HEK293T (cell line): Measurements from ENCODE around the gene TRIM67.
A peak's percentile ranks its signal among the peaks of the same experiment; 100 is the strongest.

ENCODE experiments used
- CTCF ChIA-PET: fragments of 350-600 bp; formaldehyde crosslinking; extraction: SDS; loops from one replicate; lab custom pipeline; 2021; ENCODE audit warnings: antibody characterized with exemption, inconsistent platforms; lab: Yijun Ruan, JAX
- POLR2A ChIA-PET: fragments of 350-600 bp; formaldehyde crosslinking; extraction: SDS; loops from one replicate; lab custom pipeline; 2020; ENCODE audit warnings: antibody characterized with exemption, inconsistent platforms; lab: Yijun Ruan, JAX
- DNase-seq: peaks from one replicate; pipeline ENCODE4 v3.0.0; 2012; ENCODE audit warnings: mixed read lengths; ENCODE audit errors: extremely low spot score
- ARNT ChIP-seq: fragments of 450-650 bp; IDR thresholded peaks from 2 replicates; pipeline ENCODE4 v1.6.1; 2017; ENCODE audit warnings: mild to moderate bottlenecking
- BHLHE40 ChIP-seq: fragments of 450-650 bp; IDR thresholded peaks from 2 replicates; pipeline ENCODE4 v1.6.1; 2016; ENCODE audit warnings: mild to moderate bottlenecking, moderate library complexity, borderline replicate concordance
- CTBP1 ChIP-seq: fragments of 450-650 bp; IDR thresholded peaks from 2 replicates; pipeline ENCODE4 v1.6.1; 2016; ENCODE audit warnings: borderline replicate concordance
- ELF4 ChIP-seq: fragments of 450-650 bp; IDR thresholded peaks from 2 replicates; pipeline ENCODE4 v1.6.1; 2017; ENCODE audit warnings: antibody characterized with exemption
- FOXA1 ChIP-seq: fragments of 450-650 bp; IDR thresholded peaks from 2 replicates; pipeline ENCODE4 v1.6.1; 2016; ENCODE audit warnings: mild to moderate bottlenecking
- FOXK2 ChIP-seq: fragments of 450-650 bp; IDR thresholded peaks from 2 replicates; pipeline ENCODE4 v1.6.1; 2016; ENCODE audit warnings: mild to moderate bottlenecking
- FOXM1 ChIP-seq: fragments of 450-650 bp; IDR thresholded peaks from 2 replicates; pipeline ENCODE4 v1.6.1; 2017; ENCODE audit warnings: mild to moderate bottlenecking, borderline replicate concordance
- HDGF ChIP-seq: fragments of 450-650 bp; IDR thresholded peaks from 2 replicates; pipeline ENCODE4 v1.6.1; 2017; ENCODE audit warnings: antibody characterized with exemption, borderline replicate concordance
- L3MBTL2 ChIP-seq: fragments of 450-650 bp; conservative IDR thresholded peaks from 2 replicates; pipeline ENCODE4 v1.6.1; 2016; ENCODE audit warnings: mild to moderate bottlenecking
- LEF1 ChIP-seq: fragments of 450-650 bp; IDR thresholded peaks from 2 replicates; pipeline ENCODE4 v1.6.1; 2017; ENCODE audit warnings: mild to moderate bottlenecking, borderline replicate concordance
- NFRKB ChIP-seq: fragments of 450-650 bp; IDR thresholded peaks from 2 replicates; pipeline ENCODE4 v1.6.1; 2016; ENCODE audit warnings: mild to moderate bottlenecking, moderate library complexity
- SP1 ChIP-seq: fragments of 450-650 bp; IDR thresholded peaks from 2 replicates; pipeline ENCODE4 v1.6.1; 2017
- SUZ12 ChIP-seq: fragments of 450-650 bp; IDR thresholded peaks from 2 replicates; pipeline ENCODE4 v1.6.1; 2016; ENCODE audit warnings: mild to moderate bottlenecking
- TARDBP ChIP-seq: fragments of 450-650 bp; IDR thresholded peaks from 2 replicates; pipeline ENCODE4 v1.6.1; 2016
- ZNF384 ChIP-seq: fragments of 450-650 bp; IDR thresholded peaks from 2 replicates; pipeline ENCODE4 v1.6.1; 2016
- TF ChIP-seq, protein P1 (sequence below): fragments of 450-650 bp; IDR thresholded peaks from 2 replicates; pipeline ENCODE4 v1.6.1; 2016

Gene TRIM67

DNA sequence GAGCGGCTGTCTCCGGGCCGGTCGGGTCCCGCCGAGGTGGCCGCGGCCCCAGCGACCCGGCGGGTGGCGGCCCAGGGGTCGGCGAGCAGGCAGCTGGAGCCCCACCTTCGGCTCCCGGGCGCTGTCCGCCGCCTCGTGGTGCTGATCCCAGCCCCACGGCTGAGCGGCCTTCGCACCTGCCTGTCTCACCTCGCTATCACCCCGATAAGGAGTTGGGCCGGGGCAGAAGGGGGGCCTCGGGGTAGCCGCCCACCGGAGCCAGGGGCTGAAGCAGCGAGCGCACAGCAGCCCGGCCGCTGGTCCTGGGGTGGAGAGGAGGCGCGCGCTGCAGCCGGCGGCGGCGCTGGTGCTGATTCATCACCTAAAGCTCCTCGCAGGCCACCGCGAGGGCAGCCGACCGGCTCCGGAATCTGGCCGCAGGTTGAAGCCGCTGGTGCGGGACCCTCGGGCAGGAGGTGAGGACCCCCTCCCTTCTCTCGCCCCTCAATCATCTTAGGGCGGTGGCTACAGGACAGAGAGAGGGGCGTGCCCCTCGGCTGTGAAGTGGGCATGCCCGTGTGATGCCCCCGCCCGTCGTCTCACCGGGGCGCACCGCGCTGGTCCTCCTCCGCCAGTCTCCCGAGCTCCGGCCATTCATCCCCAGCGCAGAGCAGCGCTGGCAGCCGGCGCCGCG lies 575 bp downstream of the TRIM67 start:
- POLR2A ChIA-PET = interaction anchor here (1.0 kb wide), 1 partner anchor 15 kb away, joined by 3 read pairs; no protein-coding TSS in a partner anchor
- peak; percentile 80 for DNase-seq

DNA sequence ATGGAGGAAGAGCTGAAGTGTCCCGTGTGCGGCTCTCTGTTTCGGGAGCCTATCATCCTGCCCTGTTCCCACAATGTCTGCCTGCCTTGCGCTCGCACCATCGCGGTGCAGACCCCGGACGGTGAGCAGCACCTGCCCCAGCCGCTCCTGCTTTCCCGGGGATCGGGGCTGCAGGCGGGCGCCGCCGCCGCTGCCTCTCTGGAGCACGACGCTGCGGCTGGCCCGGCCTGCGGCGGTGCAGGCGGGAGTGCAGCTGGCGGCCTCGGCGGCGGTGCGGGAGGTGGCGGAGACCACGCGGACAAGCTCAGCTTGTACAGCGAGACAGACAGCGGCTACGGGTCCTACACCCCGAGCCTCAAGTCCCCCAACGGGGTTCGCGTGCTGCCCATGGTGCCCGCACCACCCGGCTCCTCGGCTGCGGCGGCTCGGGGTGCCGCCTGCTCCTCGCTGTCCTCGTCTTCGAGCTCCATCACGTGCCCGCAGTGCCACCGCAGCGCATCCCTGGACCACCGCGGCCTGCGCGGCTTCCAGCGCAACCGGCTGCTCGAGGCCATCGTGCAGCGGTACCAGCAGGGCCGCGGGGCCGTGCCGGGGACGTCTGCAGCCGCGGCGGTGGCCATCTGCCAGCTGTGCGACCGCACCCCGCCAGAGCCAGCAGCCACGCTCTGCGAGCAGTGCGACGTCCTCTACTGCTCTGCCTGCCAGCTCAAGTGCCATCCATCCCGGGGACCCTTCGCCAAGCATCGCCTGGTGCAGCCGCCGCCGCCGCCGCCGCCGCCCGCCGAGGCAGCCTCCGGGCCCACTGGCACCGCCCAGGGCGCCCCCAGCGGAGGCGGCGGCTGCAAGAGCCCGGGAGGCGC lies 1.3 kb downstream of the TRIM67 start:
- TF ChIP-seq BHLHE40 (no peak), FOXM1 (no peak)
- TF ChIP-seq, protein P1, sequence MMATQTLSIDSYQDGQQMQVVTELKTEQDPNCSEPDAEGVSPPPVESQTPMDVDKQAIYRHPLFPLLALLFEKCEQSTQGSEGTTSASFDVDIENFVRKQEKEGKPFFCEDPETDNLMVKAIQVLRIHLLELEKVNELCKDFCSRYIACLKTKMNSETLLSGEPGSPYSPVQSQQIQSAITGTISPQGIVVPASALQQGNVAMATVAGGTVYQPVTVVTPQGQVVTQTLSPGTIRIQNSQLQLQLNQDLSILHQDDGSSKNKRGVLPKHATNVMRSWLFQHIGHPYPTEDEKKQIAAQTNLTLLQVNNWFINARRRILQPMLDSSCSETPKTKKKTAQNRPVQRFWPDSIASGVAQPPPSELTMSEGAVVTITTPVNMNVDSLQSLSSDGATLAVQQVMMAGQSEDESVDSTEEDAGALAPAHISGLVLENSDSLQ = no peak
- ChIA-PET CTCF (interaction anchor here (0.9 to 1.5 kb wide), 2 partner anchors 8 to 40 kb away, joined by 3 to 6 read pairs; no protein-coding TSS in a partner anchor), POLR2A (interaction anchor here (1.0 kb wide), 1 partner anchor 14 kb away, joined by 3 read pairs; no protein-coding TSS in a partner anchor)
- DNase-seq = peak; percentile 21

More for the DNA sequence above, 575 bp downstream of the TRIM67 start:
- TF ChIP-seq CTBP1 (no peak; the same call in 1 of the 2 replicates), L3MBTL2 (peak; percentile 61), NFRKB (no peak), TARDBP (no peak), HDGF (no peak), SUZ12 (no peak), BHLHE40 (no peak), LEF1 (peak; percentile 13; the same call in 1 of the 2 replicates), FOXA1 (no peak)
- CTCF ChIA-PET = interaction anchor here (0.9 to 1.5 kb wide), 2 partner anchors 9 to 39 kb away, joined by 3 to 6 read pairs; no protein-coding TSS in a partner anchor

DNA sequence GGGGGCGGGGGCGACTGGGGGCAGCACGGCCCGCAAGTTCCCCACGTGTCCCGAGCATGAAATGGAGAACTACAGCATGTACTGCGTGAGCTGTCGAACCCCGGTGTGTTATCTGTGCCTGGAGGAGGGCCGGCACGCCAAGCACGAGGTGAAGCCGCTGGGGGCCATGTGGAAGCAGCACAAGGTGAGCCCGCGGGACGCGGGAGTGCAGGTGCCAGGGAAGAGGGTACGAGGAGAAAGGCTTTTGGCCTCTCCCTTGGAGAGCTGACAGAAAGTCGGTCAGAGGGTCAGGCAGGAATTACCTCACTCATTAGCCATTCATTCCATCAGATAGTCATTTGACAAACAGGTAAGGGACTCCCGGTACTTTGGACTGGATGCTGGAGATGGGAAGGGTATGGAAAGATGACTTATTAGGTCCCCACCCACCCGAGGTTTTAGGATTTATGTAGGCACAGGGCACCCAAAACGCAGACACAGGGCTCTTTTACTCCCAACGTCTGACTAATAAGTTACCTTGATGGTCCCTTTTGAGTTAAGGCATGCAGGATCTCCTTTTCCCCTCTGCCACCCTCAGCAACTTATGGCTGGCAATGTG lies 2.1 kb downstream of the TRIM67 start:
- TF ChIP-seq LEF1 = no peak
- TF ChIP-seq ELF4 = no peak
- no peak for TF ChIP-seq SUZ12
- TF ChIP-seq L3MBTL2 = no peak
- TF ChIP-seq ARNT = no peak
- no peak for TF ChIP-seq CTBP1
- TF ChIP-seq BHLHE40 = no peak
- TF ChIP-seq, protein P1 = no peak
- DNase-seq = no peak
- POLR2A ChIA-PET = no interaction called here
- CTCF ChIA-PET = no interaction called here

DNA sequence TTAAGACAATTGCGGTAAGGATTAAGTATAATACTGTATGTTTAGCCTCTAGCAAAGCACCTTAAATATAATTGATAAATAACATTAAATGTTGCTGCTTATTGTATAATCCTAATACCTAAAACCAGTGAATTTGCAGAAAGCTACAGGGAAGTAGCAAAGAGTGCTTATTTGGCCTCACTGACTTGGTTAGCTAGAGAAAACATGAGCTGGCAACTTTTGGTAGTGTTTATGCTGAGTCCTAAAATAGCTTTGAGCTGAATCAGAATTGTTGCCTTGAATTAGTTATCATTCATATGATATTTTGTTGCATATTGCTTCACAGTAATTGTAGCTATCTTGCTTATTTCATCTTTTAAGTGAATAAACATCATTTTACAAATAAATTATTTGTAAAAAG lies 3.5 kb downstream of the TRIM67 start:
- POLR2A ChIA-PET = no interaction called here
- TF ChIP-seq BHLHE40 (no peak), SP1 (no peak), LEF1 (no peak), FOXA1 (no peak), SUZ12 (no peak), HDGF (no peak), FOXM1 (no peak), FOXK2 (no peak), ARNT (no peak), NFRKB (no peak), ZNF384 (no peak), L3MBTL2 (no peak), CTBP1 (no peak)
- TF ChIP-seq, protein P1 = no peak
- DNase-seq = no peak
- CTCF ChIA-PET = no interaction called here

DNA sequence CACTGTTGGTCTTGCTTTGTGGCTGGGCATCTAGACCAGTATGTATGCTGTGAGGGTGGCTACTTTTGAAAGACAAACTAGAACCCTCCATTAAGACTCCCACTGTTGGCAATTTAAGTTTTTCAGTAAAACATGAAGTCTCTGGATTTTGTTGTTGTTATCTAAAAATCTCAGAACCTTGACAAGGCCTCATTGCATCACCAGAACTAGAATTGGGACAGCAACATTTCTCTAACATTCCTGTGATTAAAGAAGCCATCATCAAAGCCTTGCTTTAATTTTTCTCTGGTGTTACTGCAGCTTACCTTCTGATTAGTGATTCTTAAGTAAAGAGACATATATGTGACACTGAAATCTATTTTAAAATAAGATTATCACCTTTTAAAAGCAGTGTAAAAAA lies 4.5 kb downstream of the TRIM67 start:
- no peak for DNase-seq
- ChIA-PET CTCF (no interaction called here), POLR2A (no interaction called here)
- TF ChIP-seq ARNT (no peak), SUZ12 (no peak), TARDBP (no peak), CTBP1 (no peak), BHLHE40 (no peak), ELF4 (no peak), FOXA1 (no peak), LEF1 (no peak), HDGF (no peak), SP1 (no peak), FOXK2 (no peak), NFRKB (no peak)
